ENCODE data around the gene NOS2. TPM values are rescaled to one million over a fixed set of nuclear protein-coding genes. Genes with fewer than 3 reads are reported as not detected.
A peak's percentile ranks its signal among the peaks of the same experiment; 100 is the strongest.

NOS2 gene
- total RNA-seq, 1 donor from 2014 or later, result not detected

DNA sequence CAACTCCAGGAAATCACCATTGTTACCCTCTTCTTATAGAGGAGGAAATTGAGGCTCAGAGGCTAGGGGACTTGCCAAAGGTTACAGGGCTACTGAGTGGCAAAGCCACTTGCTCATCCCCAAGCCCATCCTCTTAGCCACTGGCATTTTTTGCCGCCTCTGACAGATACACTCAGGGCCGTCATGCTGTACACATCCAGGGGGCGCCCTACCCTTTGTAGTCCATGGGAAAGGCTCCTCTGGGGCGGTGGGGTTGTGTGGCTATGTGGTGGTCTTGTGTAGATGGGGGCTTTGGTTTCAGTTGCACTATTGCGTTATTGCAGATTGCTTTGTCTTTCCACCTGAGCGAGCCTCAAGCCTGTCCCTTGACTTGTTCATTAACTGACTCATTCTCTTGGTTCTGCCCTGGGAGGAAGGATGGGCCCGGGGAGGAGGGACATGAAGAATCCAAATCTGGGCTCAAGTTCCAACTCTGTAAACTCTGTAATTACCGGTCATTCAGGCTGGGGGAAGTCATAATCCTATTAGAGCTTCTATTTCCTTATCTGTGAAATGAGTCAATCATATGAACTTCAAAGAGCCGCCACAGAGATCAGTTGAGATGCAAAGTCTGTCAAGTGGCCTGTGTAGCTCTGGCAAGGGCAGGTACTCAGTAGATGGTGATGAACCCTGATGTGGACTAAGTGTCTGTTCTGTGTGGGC, 2.8 kb downstream of the NOS2 start:
- peaks cover 30% of the 10 kb centered on the region for H3K27me3 Mint-ChIP-seq (ENCODE audit: low read depth)
- H3K4me3 Mint-ChIP-seq (ENCODE audit: low read depth), result no peak overlapping the region
- no peaks in the 10 kb centered on the region for H3K36me3 Mint-ChIP-seq (ENCODE audit: low read depth)
- H3K27ac Mint-ChIP-seq, result no peak overlapping the region
- H3K9me3 Mint-ChIP-seq, result no peaks in the 10 kb centered on the region
- intact Hi-C loops (cut with micrococcal nuclease), result no loop called here
- H3K4me1 Mint-ChIP-seq (ENCODE audit: low read depth), result peaks cover 4% of the 10 kb centered on the region
- no peak for DNase-seq (ENCODE audit: low spot score)

GRCh38 chr17:27793906-27794569, 6.3 kb downstream of the NOS2 start:
- peaks cover 42% of the 10 kb centered on the region for H3K27me3 Mint-ChIP-seq (ENCODE audit: low read depth)
- peak overlapping the region; percentile 22 for H3K4me3 Mint-ChIP-seq (ENCODE audit: low read depth)
- H3K9me3 Mint-ChIP-seq, result no peaks in the 10 kb centered on the region

GRCh38 chr17:27793168-27793905, 7.0 kb downstream of the NOS2 start:
- H3K36me3 Mint-ChIP-seq (ENCODE audit: low read depth), result no peaks in the 10 kb centered on the region
- H3K4me1 Mint-ChIP-seq (ENCODE audit: low read depth), result peaks cover 4% of the 10 kb centered on the region
- H3K27me3 Mint-ChIP-seq (ENCODE audit: low read depth), result peaks cover 42% of the 10 kb centered on the region
- no peak overlapping the region for H3K27ac Mint-ChIP-seq
- intact Hi-C loops (cut with micrococcal nuclease), result no loop called here
- H3K9me3 Mint-ChIP-seq, result no peaks in the 10 kb centered on the region
- H3K4me3 Mint-ChIP-seq (ENCODE audit: low read depth), result no peak overlapping the region
- no peak for DNase-seq (ENCODE audit: low spot score)

More at GRCh38 chr17:27793906-27794569, 6.3 kb downstream of the NOS2 start:
- intact Hi-C loops (cut with micrococcal nuclease), result no loop called here
- no peak for DNase-seq (ENCODE audit: low spot score)
- H3K36me3 Mint-ChIP-seq (ENCODE audit: low read depth), result no peaks in the 10 kb centered on the region
- peaks cover 4% of the 10 kb centered on the region for H3K4me1 Mint-ChIP-seq (ENCODE audit: low read depth)
- no peak overlapping the region for H3K27ac Mint-ChIP-seq

- Mint-ChIP-seq H3K4me1 (ENCODE audit: low read depth) (peaks cover 4% of the 10 kb centered on the region), H3K27me3 (ENCODE audit: low read depth) (peaks cover 38% of the 10 kb centered on the region), H3K36me3 (ENCODE audit: low read depth) (no peaks in the 10 kb centered on the region), H3K4me3 (ENCODE audit: low read depth) (no peak overlapping the region), H3K27ac (no peak overlapping the region), H3K9me3 (no peaks in the 10 kb centered on the region)
- intact Hi-C loops (cut with micrococcal nuclease), result no loop called here
- no peak for DNase-seq (ENCODE audit: low spot score)
Measured at GRCh38 chr17:27792095-27792494, 8.2 kb downstream of the NOS2 start.

DNA sequence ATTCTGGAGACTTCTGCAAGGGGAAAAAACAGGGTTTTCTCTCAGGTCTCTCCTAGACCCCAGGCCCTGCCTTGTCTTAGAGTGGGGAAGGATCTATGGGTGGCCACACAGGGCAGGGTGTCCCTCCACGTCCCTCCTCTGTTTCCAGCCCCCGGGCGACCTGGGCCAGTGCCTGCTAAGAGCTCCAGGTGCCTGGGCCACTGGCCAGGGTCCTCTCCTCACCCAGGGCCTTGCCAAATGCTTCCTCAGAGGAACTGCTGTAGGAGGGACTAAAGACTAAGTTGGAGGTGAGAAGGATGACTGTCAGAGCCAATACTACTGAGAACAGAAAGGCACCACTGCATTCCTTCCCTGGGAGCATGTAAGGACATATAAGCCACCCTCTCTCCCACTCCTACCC, 11.4 kb downstream of the NOS2 start:
- Mint-ChIP-seq H3K27me3 (ENCODE audit: low read depth) (peaks cover 14% of the 10 kb centered on the region), H3K36me3 (ENCODE audit: low read depth) (no peaks in the 10 kb centered on the region), H3K4me3 (ENCODE audit: low read depth) (no peak overlapping the region), H3K27ac (no peak overlapping the region), H3K9me3 (no peaks in the 10 kb centered on the region), H3K4me1 (ENCODE audit: low read depth) (peaks cover 2% of the 10 kb centered on the region)
- no peak for DNase-seq (ENCODE audit: low spot score)
- intact Hi-C loops (cut with micrococcal nuclease), result no loop called here

DNA sequence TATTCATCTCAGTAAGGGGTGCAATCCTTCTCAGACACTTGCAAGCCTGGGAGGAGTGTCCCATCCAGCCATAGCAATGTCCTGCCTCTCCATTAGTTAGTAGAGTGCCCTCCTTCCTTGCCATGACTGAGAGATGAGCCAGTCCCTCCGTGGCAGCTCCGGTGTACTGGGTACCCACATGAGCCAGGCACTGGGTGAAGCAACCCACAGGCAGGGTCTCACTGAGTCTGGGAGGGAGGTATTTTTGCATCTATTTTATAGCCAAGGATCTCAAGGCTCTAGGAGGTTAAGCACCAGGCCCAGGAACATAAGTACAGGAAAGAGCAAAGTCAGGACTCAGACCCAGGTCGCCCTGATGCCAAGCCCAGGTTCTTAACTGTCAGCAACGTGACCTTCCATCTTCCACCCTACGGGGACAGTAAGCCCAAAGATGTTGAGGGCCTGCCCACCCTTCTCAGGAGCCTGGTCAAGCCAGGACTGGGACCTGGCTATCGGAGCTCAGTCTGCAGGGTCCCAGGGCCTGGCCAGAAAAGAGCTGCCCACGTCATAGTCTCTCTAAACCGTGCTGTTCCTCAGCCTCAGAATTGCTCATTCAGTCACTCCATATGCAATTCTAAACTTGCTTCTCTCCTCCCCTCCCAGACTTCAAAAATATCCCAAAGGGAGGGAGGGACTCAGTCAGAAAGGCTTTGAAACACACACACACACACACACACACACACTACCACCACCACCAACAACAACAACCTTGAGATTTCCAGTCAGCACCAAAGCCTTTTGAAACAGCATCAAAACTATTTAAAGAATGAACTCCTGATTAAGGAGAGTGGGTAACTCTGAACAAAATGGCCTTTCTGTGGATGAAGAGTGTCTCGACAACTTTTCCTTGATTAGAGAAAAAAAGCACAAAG, 16.6 kb downstream of the NOS2 start:
- H3K36me3 Mint-ChIP-seq (ENCODE audit: low read depth), result no peaks in the 10 kb centered on the region
- no peaks in the 10 kb centered on the region for H3K27me3 Mint-ChIP-seq (ENCODE audit: low read depth)
- intact Hi-C loops (cut with micrococcal nuclease), result no loop called here
- no peaks in the 10 kb centered on the region for H3K4me1 Mint-ChIP-seq (ENCODE audit: low read depth)
- no peak for DNase-seq (ENCODE audit: low spot score)
- no peak overlapping the region for H3K27ac Mint-ChIP-seq
- H3K4me3 Mint-ChIP-seq (ENCODE audit: low read depth), result no peak overlapping the region
- no peaks in the 10 kb centered on the region for H3K9me3 Mint-ChIP-seq

DNA sequence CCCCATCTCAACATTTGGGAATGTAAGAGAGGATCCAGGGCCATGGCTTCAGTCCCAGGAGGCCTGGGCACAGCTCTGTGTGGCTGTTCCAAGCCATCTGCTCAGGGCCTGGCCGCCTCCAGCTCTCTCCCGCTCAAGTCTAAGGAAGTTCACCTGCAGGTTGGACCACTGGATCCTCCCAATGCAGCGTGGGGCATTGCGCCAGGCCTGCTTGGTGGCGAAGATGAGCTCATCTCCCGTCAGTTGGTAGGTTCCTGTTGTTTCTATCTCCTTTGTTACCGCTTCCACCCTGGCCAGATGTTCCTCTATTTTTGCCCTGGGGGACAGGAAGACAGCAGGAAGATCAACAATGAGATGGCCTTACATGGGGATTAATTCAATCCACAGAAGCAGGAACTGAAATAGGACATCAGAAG, 17.5 kb downstream of the NOS2 start:
- Mint-ChIP-seq H3K4me3 (ENCODE audit: low read depth) (no peak overlapping the region), H3K27ac (no peak overlapping the region), H3K27me3 (ENCODE audit: low read depth) (no peaks in the 10 kb centered on the region), H3K4me1 (ENCODE audit: low read depth) (no peaks in the 10 kb centered on the region), H3K9me3 (no peaks in the 10 kb centered on the region), H3K36me3 (ENCODE audit: low read depth) (no peaks in the 10 kb centered on the region)
- no peak for DNase-seq (ENCODE audit: low spot score)
- intact Hi-C loops (cut with micrococcal nuclease), result no loop called here

DNA sequence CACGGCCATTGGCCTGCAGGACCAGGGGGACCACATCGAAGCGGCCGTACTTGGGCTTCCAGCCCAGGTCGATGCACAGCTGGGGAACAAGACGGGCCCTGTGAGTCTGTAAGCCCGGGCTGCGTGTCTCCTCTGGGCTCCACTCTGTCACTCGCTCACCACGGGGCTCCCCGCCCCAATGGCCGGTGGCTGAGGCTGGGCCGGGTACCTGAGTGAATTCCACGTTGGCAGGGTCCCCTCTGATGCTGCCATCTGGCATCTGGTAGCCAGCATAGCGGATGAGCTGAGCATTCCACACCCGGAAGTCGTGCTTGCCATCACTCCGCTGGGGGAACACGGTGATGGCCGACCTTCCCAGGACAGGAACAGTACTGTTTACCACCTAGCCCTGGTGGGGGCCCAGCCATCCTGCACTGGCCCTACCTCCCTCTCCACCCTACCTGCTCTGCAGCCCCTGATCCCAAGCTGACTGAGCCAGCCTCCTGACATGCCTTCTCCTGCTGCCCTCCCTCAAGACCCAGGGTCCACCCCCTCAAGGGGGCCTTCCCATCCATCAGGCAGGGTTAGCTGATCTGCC, 19.4 kb downstream of the NOS2 start:
- no peaks in the 10 kb centered on the region for H3K27me3 Mint-ChIP-seq (ENCODE audit: low read depth)
- H3K36me3 Mint-ChIP-seq (ENCODE audit: low read depth), result no peaks in the 10 kb centered on the region
- H3K27ac Mint-ChIP-seq, result no peak overlapping the region
- H3K4me1 Mint-ChIP-seq (ENCODE audit: low read depth), result no peaks in the 10 kb centered on the region
- DNase-seq (ENCODE audit: low spot score), result no peak
- no peaks in the 10 kb centered on the region for H3K9me3 Mint-ChIP-seq
- H3K4me3 Mint-ChIP-seq (ENCODE audit: low read depth), result no peak overlapping the region
- intact Hi-C loops (cut with micrococcal nuclease), result no loop called here

DNA sequence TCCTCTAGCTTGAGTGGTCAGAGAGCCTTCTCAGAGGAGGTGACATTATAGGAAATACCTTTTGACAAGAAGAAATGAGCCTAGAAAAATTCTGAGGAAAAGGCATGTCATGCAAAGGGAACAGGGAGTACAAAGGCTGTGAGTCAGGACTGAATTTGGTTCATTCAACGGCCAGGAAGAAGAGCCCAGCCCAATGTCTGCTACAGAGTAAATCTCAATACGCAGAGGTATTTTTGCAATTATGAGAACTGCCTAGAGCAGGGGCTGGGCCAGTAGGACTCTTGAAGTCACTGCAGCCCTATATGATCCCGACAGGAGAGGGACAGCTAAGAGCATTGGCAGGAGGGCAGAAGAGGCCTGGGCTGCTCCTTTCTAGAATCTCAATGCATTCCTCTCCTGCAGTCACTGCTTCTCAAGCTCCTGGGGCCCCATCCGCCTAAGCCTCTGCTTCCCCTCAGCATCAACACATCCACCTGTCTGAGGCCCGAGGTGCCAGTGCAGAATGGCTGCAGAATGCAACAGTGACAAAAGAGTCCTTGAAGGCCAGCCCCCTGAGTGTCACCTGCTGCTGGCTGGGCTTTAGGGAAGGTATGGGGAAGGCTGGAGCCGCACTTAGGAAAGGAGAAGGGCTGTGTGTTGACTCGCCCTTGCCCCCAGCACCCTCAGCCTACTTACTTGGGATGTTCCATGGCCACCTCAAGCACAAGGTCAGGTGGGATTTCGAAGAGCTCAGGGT, 20.1 kb downstream of the NOS2 start:
- Mint-ChIP-seq H3K4me3 (ENCODE audit: low read depth) (no peak overlapping the region), H3K4me1 (ENCODE audit: low read depth) (no peaks in the 10 kb centered on the region), H3K27ac (no peak overlapping the region), H3K36me3 (ENCODE audit: low read depth) (no peaks in the 10 kb centered on the region), H3K27me3 (ENCODE audit: low read depth) (no peaks in the 10 kb centered on the region), H3K9me3 (no peaks in the 10 kb centered on the region)
- no peak for DNase-seq (ENCODE audit: low spot score)
- intact Hi-C loops (cut with micrococcal nuclease), result no loop called here

- no peaks in the 10 kb centered on the region for H3K36me3 Mint-ChIP-seq (ENCODE audit: low read depth)
- no peak overlapping the region for H3K4me3 Mint-ChIP-seq (ENCODE audit: low read depth)
- no peaks in the 10 kb centered on the region for H3K9me3 Mint-ChIP-seq
- no peak for DNase-seq (ENCODE audit: low spot score)
- no peaks in the 10 kb centered on the region for H3K4me1 Mint-ChIP-seq (ENCODE audit: low read depth)
- no peak overlapping the region for H3K27ac Mint-ChIP-seq
- intact Hi-C loops (cut with micrococcal nuclease), result no loop called here
- H3K27me3 Mint-ChIP-seq (ENCODE audit: low read depth), result no peaks in the 10 kb centered on the region
Measured at GRCh38 chr17:27778183-27778582, 22.1 kb downstream of the NOS2 start.

DNA sequence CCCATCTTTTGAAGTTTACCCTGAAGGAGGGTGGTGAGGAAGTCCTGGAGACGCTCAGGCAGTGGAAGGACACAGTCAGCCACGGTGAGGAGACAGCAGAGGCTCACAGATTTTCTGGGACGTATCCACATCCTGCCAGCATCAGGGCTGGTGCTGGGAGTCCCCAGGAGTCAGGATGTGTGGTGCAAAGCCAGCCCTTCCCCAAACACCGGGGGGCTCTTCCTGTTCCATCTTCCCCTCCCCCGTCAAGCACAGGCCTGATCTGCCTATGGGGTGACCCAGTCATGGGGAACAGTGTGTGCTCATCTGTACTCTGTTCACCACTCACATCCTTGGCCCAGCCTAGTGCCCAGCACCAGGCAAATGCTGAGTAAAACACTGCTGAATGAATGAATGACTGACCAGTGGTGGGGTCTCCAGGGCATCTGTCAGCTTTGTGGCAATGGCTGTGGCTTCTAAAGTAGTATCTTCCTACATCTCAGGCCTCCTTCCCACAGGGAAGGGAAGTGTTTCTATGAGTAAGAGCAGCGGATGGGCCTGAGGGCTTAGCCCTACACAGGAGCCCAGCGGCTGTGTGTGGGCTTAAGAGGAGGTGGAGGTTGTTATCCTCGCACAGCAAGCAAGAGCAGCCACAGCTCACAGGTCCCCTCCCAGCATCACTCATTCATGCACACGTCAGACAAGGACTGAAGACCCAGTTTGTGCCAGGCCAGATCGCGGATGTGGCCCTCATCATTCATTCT, 23.3 kb downstream of the NOS2 start:
- Mint-ChIP-seq H3K9me3 (no peaks in the 10 kb centered on the region), H3K27me3 (ENCODE audit: low read depth) (no peaks in the 10 kb centered on the region), H3K36me3 (ENCODE audit: low read depth) (no peaks in the 10 kb centered on the region), H3K4me1 (ENCODE audit: low read depth) (no peaks in the 10 kb centered on the region), H3K4me3 (ENCODE audit: low read depth) (no peak overlapping the region), H3K27ac (no peak overlapping the region)
- intact Hi-C loops (cut with micrococcal nuclease), result no loop called here
- no peak for DNase-seq (ENCODE audit: low spot score)
